Activated CD8-positive, alpha-beta memory T cell treated with anti-CD3 and anti-CD28 coated beads for 24 hours (primary cell): ENCODE results near the gene ZFP57.

Source experiments
- DNase-seq: peaks from one replicate; pipeline ENCODE4 v3.0.0-alpha.2; 2020

ZFP57 gene

GRCh38 chr6:29680904-29681303, at the start of gene ZFP57:
TSS of gene ZFP57 (minus strand) at chr6:29681152. CDS start at chr6:29677003, 4,149 bp downstream.
- no peak for DNase-seq

GRCh38 chr6:29730575-29731126, 49.7 kb upstream of the ZFP57 start:
- peak; percentile 57 for DNase-seq

GRCh38 chr6:29729774-29730328, 48.9 kb upstream of the ZFP57 start:
- DNase-seq: no peak

GRCh38 chr6:29728875-29729270, 47.9 kb upstream of the ZFP57 start:
- no peak for DNase-seq

- DNase-seq: peak; percentile 59
These were observed 47.4 kb upstream of the ZFP57 start for GRCh38 chr6:29728173-29728874.

- peak; percentile 50 for DNase-seq
These were observed 46.7 kb upstream of the ZFP57 start for GRCh38 chr6:29727637-29728036.

- peak; percentile 49 for DNase-seq
These were observed 45.7 kb upstream of the ZFP57 start for GRCh38 chr6:29726571-29727194.

GRCh38 chr6:29726001-29726400, 45.0 kb upstream of the ZFP57 start:
- DNase-seq: peak; percentile 57

GRCh38 chr6:29724937-29725869, 44.3 kb upstream of the ZFP57 start:
- DNase-seq: peak; percentile 58

- peak; percentile 93 for DNase-seq
These were observed 43.0 kb upstream of the ZFP57 start for GRCh38 chr6:29723666-29724588.

- peak; percentile 91 for DNase-seq
These were observed 42.3 kb upstream of the ZFP57 start, which contains the start of gene HLA-F for GRCh38 chr6:29723262-29723665. TSS of gene HLA-F (plus strand) at chr6:29723434. CDS start at chr6:29723464, 30 bp downstream.

GRCh38 chr6:29720863-29721262, 39.9 kb upstream of the ZFP57 start:
- peak; percentile 54 for DNase-seq

- peak; percentile 59 for DNase-seq
These were observed 29.5 kb upstream of the ZFP57 start for GRCh38 chr6:29710281-29710941.

- peak; percentile 61 for DNase-seq
These were observed 28.2 kb upstream of the ZFP57 start for GRCh38 chr6:29709188-29709587.

- DNase-seq: peak; percentile 66
These were observed 27.7 kb upstream of the ZFP57 start for GRCh38 chr6:29708432-29709179.

- no peak for DNase-seq
These were observed 24.7 kb upstream of the ZFP57 start for GRCh38 chr6:29705389-29706231.

- peak; percentile 95 for DNase-seq
These were observed 21.7 kb upstream of the ZFP57 start for GRCh38 chr6:29702519-29703103.
